Prostate gland (tissue), 2 donors: ENCODE data around the gene CNTN4.

Source experiments
- POLR2A ChIP-seq: fragments of 450-650 bp; IDR thresholded peaks from one replicate; pipeline ENCODE4 v1.6.1; 2016; ENCODE audit warnings: antibody characterized with exemption, mild to moderate bottlenecking
- POLR2AphosphoS5 ChIP-seq: sonication (generic); formaldehyde crosslinking; IDR thresholded peaks from one replicate; pipeline ENCODE4 v1.6.1; 2017; ENCODE audit warnings: antibody characterized with exemption
- TF ChIP-seq, protein P1 (sequence below), 4 experiments: fragments of 200-600 bp in 2 of 4; fragments of 450-650 bp in 2 of 4; sonication (generic) in 2 of 4; IDR thresholded peaks; 1 replicate in 3 of 4; 2 replicates in 1 of 4; pipeline ENCODE4 v1.5.1; 2016 to 2019; ENCODE audit warnings: antibody characterized with exemption in 4 of 4, mild to moderate bottlenecking in 2 of 4, moderate library complexity in 2 of 4

DNA sequence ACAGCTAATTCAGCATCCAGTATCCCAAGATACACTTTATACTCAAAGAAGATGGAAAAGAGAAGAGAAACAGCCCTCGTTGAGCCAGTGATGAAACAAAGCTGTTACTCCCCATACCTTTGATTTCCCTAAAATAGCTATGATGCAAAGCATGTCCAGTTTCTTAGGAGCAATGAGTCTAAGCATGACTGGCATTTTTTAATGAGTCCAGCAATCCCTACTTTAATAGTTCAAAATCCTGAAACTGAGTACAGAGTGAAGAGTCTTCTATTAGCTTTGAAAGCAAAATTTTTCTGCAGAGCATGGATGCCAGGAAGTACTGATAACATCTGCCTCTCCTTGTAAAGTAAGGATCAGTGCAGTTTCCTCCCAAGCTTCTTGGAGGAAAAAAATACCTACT, 708.8 kb downstream of the CNTN4 start:
- TF ChIP-seq POLR2A: no peak
- TF ChIP-seq, protein P1, sequence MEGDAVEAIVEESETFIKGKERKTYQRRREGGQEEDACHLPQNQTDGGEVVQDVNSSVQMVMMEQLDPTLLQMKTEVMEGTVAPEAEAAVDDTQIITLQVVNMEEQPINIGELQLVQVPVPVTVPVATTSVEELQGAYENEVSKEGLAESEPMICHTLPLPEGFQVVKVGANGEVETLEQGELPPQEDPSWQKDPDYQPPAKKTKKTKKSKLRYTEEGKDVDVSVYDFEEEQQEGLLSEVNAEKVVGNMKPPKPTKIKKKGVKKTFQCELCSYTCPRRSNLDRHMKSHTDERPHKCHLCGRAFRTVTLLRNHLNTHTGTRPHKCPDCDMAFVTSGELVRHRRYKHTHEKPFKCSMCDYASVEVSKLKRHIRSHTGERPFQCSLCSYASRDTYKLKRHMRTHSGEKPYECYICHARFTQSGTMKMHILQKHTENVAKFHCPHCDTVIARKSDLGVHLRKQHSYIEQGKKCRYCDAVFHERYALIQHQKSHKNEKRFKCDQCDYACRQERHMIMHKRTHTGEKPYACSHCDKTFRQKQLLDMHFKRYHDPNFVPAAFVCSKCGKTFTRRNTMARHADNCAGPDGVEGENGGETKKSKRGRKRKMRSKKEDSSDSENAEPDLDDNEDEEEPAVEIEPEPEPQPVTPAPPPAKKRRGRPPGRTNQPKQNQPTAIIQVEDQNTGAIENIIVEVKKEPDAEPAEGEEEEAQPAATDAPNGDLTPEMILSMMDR (IDR thresholded peaks at IDR 0.05): no peak
- TF ChIP-seq POLR2AphosphoS5: no peak
